Measurements from ENCODE around the gene C1QL1.

DNA sequence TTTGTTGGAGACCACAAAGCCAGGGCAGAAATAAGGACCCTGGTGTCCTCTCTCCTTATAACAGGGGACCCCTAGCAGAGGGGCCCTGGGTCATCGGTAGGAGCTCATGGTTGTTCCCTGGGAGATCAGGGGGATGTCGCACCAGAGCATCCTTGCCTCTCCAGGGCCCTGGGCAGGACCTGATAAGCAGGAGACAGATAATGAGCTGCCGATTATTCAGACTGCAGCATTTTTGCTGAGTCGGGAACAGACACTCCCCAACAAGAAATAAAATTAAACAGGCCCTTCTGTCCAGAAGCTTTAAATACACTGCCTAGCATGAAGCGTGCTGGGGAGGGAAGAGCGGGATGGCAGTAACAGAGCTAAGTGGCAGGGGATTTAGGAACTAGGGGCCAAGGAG, 37.4 kb downstream of the C1QL1 start:
- TF ChIP-seq KDM5B (IDR thresholded peaks at IDR 0.05; ENCODE audit: insufficient replicate concordance, low read depth, low read length) (no peak), CTCF (IDR thresholded peaks at IDR 0.05 in 2 of 3, conservative IDR thresholded peaks at IDR 0.05 in 1 of 3; ENCODE audit: insufficient read depth in 2 of 3, low read depth in 1 of 3, low read length in 3 of 3) (no peak), ZNF644 (tag; IDR thresholded peaks at IDR 0.05; ENCODE audit: low read depth) (no peak), JUNB (CRISPR knock-in tag; conservative IDR thresholded peaks at IDR 0.05) (no peak), HDAC3 (IDR thresholded peaks at IDR 0.05; ENCODE audit: borderline replicate concordance, partially characterized antibody) (no peak), SMC3 (conservative IDR thresholded peaks at IDR 0.05; ENCODE audit: insufficient read depth, low read depth, low read length) (no peak), ZNF384 (IDR thresholded peaks at IDR 0.05; ENCODE audit: low read depth, low read length) (no peak), HDAC2 (IDR thresholded peaks at IDR 0.05) (no peak), MAFK (IDR thresholded peaks at IDR 0.05; ENCODE audit: low read length) (peak; percentile 46; the same call in 1 of the 2 replicates), PHTF2 (CRISPR knock-in tag; IDR thresholded peaks at IDR 0.05) (no peak), NR2C1 (IDR thresholded peaks at IDR 0.05) (no peak), NR2C1 (tag; IDR thresholded peaks at IDR 0.05) (no peak), FOS (IDR thresholded peaks at IDR 0.05; ENCODE audit: extremely low read depth, insufficient read length) (no peak), PBX2 (CRISPR knock-in tag; IDR thresholded peaks at IDR 0.05; ENCODE audit: low read depth) (no peak), PBX2 (tag; conservative IDR thresholded peaks at IDR 0.05; ENCODE audit: low read depth) (no peak)

Data from K562 (cell line).